ENCODE measurements around the gene DCTPP1.

Gene DCTPP1

DNA sequence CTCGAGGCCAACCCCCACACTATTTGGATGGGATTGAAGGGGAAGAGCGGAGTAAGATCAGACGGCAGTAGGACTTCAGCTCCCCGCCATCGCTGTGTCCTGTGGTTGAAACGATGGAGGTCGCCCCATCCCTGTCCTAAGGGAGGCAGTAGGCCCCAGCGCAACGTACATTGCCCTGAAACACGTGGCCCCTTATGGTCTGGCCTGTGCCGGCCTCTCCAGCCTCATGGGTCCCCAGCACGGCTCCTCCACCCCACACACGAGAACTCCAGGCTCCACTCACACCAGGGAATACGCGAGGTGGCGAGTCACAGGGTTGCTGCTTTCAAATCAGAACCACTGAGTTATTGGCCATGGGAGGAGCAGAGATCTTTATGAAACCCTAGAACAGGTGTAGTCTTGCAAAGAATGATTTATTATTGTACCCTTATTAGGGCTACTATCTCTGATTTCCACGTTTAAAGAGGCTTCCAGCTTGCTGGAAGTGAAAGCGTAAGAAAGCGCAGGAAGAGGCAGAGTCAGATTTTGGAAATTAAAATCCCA, 669 bp upstream of the DCTPP1 start (continued):
- 0 out of 2 replicates have a peak, but pooled peaks have one; percentile 7 for TF ChIP-seq ZNF10 (tag by site-specific recombination; IDR thresholded peaks at IDR 0.05)
- no peak for TF ChIP-seq RBAK (tag by site-specific recombination; IDR thresholded peaks at IDR 0.05)
- TF ChIP-seq ZIC2 (tag by site-specific recombination; IDR thresholded peaks at IDR 0.05) = 0 out of 2 replicates have a peak, but pooled peaks have one; percentile 23
- TF ChIP-seq, protein P1, sequence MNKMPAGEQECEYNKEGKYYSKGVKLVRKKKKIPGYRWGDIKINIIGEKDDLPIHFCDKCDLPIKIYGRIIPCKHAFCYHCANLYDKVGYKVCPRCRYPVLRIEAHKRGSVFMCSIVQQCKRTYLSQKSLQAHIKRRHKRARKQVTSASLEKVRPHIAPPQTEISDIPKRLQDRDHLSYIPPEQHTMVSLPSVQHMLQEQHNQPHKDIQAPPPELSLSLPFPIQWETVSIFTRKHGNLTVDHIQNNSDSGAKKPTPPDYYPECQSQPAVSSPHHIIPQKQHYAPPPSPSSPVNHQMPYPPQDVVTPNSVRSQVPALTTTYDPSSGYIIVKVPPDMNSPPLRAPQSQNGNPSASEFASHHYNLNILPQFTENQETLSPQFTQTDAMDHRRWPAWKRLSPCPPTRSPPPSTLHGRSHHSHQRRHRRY (tag by site-specific recombination; IDR thresholded peaks at IDR 0.05) = 0 out of 2 replicates have a peak, but pooled peaks have one; percentile 47
- TF ChIP-seq ZNF292 (tag by site-specific recombination; IDR thresholded peaks at IDR 0.05; ENCODE audit: borderline replicate concordance, low read depth) = no peak
- no peak for TF ChIP-seq KLF7 (tag by site-specific recombination; IDR thresholded peaks at IDR 0.05; ENCODE audit: borderline replicate concordance)
- TF ChIP-seq, protein P2, sequence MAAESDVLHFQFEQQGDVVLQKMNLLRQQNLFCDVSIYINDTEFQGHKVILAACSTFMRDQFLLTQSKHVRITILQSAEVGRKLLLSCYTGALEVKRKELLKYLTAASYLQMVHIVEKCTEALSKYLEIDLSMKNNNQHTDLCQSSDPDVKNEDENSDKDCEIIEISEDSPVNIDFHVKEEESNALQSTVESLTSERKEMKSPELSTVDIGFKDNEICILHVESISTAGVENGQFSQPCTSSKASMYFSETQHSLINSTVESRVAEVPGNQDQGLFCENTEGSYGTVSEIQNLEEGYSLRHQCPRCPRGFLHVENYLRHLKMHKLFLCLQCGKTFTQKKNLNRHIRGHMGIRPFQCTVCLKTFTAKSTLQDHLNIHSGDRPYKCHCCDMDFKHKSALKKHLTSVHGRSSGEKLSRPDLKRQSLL (tag by site-specific recombination; IDR thresholded peaks at IDR 0.05) = 0 out of 2 replicates have a peak, but pooled peaks have one; percentile 7
- 0 out of 2 replicates have a peak, but pooled peaks have one; percentile 44 for TF ChIP-seq ZNF501 (tag by site-specific recombination; IDR thresholded peaks at IDR 0.05)
- TF ChIP-seq, protein P3, sequence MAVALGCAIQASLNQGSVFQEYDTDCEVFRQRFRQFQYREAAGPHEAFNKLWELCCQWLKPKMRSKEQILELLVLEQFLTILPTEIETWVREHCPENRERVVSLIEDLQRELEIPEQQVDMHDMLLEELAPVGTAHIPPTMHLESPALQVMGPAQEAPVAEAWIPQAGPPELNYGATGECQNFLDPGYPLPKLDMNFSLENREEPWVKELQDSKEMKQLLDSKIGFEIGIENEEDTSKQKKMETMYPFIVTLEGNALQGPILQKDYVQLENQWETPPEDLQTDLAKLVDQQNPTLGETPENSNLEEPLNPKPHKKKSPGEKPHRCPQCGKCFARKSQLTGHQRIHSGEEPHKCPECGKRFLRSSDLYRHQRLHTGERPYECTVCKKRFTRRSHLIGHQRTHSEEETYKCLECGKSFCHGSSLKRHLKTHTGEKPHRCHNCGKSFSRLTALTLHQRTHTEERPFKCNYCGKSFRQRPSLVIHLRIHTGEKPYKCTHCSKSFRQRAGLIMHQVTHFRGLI (tag by site-specific recombination; IDR thresholded peaks at IDR 0.05) = no peak; the same call in 1 of the 2 replicates
- TF ChIP-seq ZEB2 (tag by site-specific recombination; IDR thresholded peaks at IDR 0.05) = peak; percentile 43; the same call in 1 of the 2 replicates
- TF ChIP-seq, protein P4, sequence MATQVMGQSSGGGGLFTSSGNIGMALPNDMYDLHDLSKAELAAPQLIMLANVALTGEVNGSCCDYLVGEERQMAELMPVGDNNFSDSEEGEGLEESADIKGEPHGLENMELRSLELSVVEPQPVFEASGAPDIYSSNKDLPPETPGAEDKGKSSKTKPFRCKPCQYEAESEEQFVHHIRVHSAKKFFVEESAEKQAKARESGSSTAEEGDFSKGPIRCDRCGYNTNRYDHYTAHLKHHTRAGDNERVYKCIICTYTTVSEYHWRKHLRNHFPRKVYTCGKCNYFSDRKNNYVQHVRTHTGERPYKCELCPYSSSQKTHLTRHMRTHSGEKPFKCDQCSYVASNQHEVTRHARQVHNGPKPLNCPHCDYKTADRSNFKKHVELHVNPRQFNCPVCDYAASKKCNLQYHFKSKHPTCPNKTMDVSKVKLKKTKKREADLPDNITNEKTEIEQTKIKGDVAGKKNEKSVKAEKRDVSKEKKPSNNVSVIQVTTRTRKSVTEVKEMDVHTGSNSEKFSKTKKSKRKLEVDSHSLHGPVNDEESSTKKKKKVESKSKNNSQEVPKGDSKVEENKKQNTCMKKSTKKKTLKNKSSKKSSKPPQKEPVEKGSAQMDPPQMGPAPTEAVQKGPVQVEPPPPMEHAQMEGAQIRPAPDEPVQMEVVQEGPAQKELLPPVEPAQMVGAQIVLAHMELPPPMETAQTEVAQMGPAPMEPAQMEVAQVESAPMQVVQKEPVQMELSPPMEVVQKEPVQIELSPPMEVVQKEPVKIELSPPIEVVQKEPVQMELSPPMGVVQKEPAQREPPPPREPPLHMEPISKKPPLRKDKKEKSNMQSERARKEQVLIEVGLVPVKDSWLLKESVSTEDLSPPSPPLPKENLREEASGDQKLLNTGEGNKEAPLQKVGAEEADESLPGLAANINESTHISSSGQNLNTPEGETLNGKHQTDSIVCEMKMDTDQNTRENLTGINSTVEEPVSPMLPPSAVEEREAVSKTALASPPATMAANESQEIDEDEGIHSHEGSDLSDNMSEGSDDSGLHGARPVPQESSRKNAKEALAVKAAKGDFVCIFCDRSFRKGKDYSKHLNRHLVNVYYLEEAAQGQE (tag by site-specific recombination; IDR thresholded peaks at IDR 0.05) = 0 out of 2 replicates have a peak, but pooled peaks have one; percentile 32
- no peak for TF ChIP-seq ZNF560 (tag by site-specific recombination; IDR thresholded peaks at IDR 0.05; ENCODE audit: borderline replicate concordance)
- no peak for TF ChIP-seq ZNF433 (tag by site-specific recombination; IDR thresholded peaks at IDR 0.05; ENCODE audit: low read depth)
- TF ChIP-seq, protein P5, sequence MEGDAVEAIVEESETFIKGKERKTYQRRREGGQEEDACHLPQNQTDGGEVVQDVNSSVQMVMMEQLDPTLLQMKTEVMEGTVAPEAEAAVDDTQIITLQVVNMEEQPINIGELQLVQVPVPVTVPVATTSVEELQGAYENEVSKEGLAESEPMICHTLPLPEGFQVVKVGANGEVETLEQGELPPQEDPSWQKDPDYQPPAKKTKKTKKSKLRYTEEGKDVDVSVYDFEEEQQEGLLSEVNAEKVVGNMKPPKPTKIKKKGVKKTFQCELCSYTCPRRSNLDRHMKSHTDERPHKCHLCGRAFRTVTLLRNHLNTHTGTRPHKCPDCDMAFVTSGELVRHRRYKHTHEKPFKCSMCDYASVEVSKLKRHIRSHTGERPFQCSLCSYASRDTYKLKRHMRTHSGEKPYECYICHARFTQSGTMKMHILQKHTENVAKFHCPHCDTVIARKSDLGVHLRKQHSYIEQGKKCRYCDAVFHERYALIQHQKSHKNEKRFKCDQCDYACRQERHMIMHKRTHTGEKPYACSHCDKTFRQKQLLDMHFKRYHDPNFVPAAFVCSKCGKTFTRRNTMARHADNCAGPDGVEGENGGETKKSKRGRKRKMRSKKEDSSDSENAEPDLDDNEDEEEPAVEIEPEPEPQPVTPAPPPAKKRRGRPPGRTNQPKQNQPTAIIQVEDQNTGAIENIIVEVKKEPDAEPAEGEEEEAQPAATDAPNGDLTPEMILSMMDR (tag by site-specific recombination; IDR thresholded peaks at IDR 0.05) = peak; percentile 71
- no peak for TF ChIP-seq ZNF621 (tag by site-specific recombination; IDR thresholded peaks at IDR 0.05)
- TF ChIP-seq, protein P6, sequence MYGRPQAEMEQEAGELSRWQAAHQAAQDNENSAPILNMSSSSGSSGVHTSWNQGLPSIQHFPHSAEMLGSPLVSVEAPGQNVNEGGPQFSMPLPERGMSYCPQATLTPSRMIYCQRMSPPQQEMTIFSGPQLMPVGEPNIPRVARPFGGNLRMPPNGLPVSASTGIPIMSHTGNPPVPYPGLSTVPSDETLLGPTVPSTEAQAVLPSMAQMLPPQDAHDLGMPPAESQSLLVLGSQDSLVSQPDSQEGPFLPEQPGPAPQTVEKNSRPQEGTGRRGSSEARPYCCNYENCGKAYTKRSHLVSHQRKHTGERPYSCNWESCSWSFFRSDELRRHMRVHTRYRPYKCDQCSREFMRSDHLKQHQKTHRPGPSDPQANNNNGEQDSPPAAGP (tag by site-specific recombination; IDR thresholded peaks at IDR 0.05) = peak; percentile 65
- TF ChIP-seq SCRT2 (tag by site-specific recombination; IDR thresholded peaks at IDR 0.05) = 0 out of 2 replicates have a peak, but pooled peaks have one; percentile 62
- TF ChIP-seq ZNF404 (tag by site-specific recombination; IDR thresholded peaks at IDR 0.05) = no peak
- 0 out of 2 replicates have a peak, but pooled peaks have one; percentile 19 for TF ChIP-seq ZNF24 (tag by site-specific recombination; IDR thresholded peaks at IDR 0.05)
- TF ChIP-seq, protein P7, sequence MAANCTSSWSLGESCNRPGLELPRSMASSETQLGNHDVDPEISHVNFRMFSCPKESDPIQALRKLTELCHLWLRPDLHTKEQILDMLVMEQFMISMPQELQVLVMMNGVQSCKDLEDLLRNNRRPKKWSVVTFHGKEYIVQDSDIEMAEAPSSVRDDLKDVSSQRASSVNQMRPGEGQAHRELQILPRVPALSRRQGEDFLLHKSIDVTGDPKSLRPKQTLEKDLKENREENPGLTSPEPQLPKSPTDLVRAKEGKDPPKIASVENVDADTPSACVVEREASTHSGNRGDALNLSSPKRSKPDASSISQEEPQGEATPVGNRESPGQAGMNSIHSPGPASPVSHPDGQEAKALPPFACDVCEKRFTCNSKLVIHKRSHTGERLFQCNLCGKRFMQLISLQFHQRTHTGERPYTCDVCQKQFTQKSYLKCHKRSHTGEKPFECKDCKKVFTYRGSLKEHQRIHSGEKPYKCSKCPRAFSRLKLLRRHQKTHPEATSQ (tag by site-specific recombination; IDR thresholded peaks at IDR 0.05) = 0 out of 2 replicates have a peak, but pooled peaks have one; percentile 65
- TF ChIP-seq KLF9 (tag by site-specific recombination; IDR thresholded peaks at IDR 0.05; ENCODE audit: low read depth) = no peak
- TF ChIP-seq ZBTB7A (tag by site-specific recombination; IDR thresholded peaks at IDR 0.05; ENCODE audit: low read depth) = 0 out of 2 replicates have a peak, but pooled peaks have one; percentile 37
- 0 out of 2 replicates have a peak, but pooled peaks have one; percentile 2 for TF ChIP-seq ZNF558 (tag by site-specific recombination; IDR thresholded peaks at IDR 0.05)
- TF ChIP-seq ZNF701 (tag by site-specific recombination; IDR thresholded peaks at IDR 0.05) = peak; percentile 28; the same call in 1 of the 2 replicates
- TF ChIP-seq ZNF2 (tag by site-specific recombination; IDR thresholded peaks at IDR 0.05) = peak; percentile 43; the same call in 1 of the 2 replicates
- TF ChIP-seq ZNF366 (tag by site-specific recombination; conservative IDR thresholded peaks at IDR 0.05) = peak; percentile 24; the same call in 1 of the 2 replicates
